D721Med (cell line): ENCODE results near the gene AKT3.
A peak's percentile ranks its signal among the peaks of the same experiment; 100 is the strongest.
"Not testable (repeated sequence)": the region's sequence is repeated elsewhere in the genome, so short reads cannot be mapped to it uniquely, and the experiment has no call there.

Experiments
- DNase-seq: peaks from one replicate; pipeline ENCODE4 v3.0.0; 2011; ENCODE audit warnings: low spot score; ENCODE audit not compliant: insufficient read length
- FAIRE-seq: peaks from 2 replicates; lab custom pipeline; 2011; peaks lifted over from hg19 to GRCh38; lab: Jason Lieb, UNC
- CTCF ChIP-seq: IDR thresholded peaks from 2 replicates; pipeline ENCODE4 v1.5.1; 2012; ENCODE audit warnings: mild to moderate bottlenecking, control low read depth; ENCODE audit not compliant: insufficient read depth; ENCODE audit errors: missing control alignments

The AKT3 gene

DNA sequence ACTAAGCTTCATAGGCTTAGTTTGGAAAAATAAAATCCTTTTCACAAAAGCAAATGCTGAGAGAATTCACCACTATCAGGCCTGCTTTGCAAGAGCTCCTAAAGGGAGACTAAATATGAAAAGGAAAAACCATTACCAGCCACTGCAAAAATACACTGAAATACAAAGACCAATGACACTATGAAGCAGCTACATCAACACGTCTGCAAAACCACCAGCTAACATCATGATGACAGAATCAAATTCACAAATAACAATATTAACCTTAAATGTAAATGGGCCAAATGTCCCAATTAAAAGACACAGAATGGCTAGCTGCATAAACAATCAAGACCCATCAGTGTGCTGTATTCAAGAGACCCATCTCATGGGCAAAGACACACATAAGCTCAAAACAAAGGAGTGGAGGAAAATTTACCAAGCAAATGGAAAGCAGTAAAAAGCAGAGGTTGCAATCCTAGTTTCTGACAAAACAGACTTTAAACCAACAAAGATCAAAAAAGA is 28.8 kb downstream of the AKT3 start:
- no peak for TF ChIP-seq CTCF
- FAIRE-seq = peak; percentile 73

GRCh38 chr1:243819438-243819839 is 30.6 kb downstream of the AKT3 start:
- FAIRE-seq (no peak), DNase-seq (no peak)
- peak; percentile 7 for TF ChIP-seq CTCF

More for the DNA sequence above, 28.8 kb downstream of the AKT3 start:
- DNase-seq = no peak

DNA sequence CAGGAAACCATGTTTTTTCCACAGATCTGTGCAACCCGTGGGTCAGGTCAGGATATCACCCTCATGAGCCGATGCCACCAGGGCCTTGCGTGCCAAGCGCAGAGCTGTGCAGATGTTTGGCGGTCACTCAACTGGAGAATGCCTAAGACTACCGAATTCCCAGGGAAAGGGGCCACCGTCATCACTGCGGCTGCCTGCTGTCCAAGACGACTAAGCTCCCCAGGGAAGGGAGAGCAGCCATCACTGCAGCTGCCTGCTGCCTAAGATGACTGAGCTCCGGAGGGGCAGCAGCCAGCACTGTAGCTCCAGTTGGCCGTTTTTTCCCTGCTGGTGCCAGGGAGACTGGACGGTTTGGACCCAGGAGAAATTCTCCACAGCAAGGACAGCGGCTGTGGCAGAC is 31.1 kb downstream of the AKT3 start:
- FAIRE-seq (peak; percentile 53), DNase-seq (no peak)
- no peak for TF ChIP-seq CTCF

DNA sequence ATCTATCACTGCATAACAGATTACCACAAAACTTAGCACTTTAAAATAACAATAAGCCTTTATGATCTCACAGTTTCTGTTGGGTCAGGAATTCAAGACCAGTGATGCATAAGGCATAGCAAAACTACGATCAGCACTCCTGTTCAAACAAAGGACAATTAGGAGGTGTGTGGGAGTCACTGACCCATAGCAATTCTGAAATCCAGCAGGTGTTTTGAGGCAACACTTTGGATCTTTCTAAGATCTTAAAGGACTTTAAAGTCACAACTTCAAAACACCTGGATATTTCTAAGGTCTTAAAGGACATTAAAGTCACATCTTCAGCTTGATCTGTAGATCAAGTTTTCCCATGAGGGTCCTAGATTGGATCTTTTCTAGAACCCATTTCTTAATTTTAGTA is 35.3 kb downstream of the AKT3 start:
- TF ChIP-seq CTCF = no peak
- FAIRE-seq (peak; percentile 21), DNase-seq (no peak)

- not testable (repeated sequence) for FAIRE-seq, DNase-seq
Observed at GRCh38 chr1:243807346-243807745, 42.7 kb downstream of the AKT3 start.

DNA sequence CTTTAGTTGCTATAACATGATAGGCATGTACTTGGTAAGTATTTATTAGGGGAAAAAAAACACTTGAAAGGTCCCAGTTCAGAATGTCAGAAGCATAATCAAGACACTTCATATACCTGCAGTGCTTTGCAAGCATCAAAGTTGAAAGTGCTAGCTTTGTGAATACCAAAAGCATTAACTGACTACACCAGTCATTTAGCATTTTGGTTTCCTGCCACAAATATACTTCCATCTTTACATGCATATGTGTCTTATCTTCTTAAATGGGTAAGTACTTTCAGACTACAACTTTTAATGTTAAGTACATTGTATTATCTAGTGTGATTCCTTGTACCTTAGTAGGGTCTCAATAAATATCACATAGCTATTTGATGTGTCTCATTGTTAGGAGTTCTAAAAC is 43.7 kb downstream of the AKT3 start:
- no peak for TF ChIP-seq CTCF
- FAIRE-seq (peak; percentile 58), DNase-seq (no peak)

DNA sequence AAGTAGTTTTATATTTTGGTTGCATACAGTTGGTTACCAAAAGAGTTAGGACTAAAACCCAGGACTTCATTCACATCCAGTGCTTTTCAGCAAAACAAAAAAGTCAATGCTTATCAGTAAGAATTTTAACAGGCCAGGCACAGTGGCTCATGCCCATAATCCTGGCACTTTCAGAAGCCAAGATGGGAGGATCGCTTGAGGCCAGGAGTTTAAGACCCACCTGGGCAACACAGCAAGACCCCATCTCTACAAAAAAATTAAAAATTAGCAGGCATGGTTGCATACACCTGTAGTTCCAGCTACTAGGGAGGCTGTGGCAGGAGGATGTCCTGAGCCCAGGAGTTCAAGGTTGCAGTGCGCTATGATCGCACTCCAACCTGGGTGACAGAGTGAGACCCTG is 47.3 kb downstream of the AKT3 start:
- no peak for TF ChIP-seq CTCF
- no peak for FAIRE-seq
- no peak for DNase-seq

DNA sequence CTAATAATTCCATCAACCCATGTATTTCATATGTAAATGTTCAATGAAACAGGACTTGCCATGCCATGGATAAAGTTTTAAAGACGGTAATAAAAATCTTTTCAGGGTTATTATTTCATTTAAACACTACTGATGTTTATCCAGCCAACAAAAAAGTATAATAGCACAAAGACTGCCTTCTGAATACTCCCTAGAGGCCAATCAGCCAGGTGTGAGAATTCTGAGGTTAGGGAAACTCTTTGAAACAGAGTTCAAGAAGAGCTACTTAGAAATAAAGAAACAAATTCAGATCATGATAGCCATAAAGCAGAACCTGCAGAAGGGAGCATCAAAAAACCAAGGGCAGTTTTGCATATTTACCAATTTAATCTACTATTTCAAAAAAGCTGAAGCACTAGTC is 48.7 kb downstream of the AKT3 start:
- FAIRE-seq (no peak), DNase-seq (no peak)
- no peak for TF ChIP-seq CTCF
